Subcutaneous adipose tissue (tissue), 4 donors: ENCODE measurements around the gene WDR73. TPM values are rescaled to one million over a fixed set of nuclear protein-coding genes. Genes with fewer than 3 reads are reported as not detected.

ENCODE experiments used
- total RNA-seq, 4 donors: library from RNA; depleted of rRNA; stranded (reverse); fragments of >200 nt; gene quantifications; one replicate each; pipeline ENCODE4 v1.1.0, GENCODE V29; 2016
- TF ChIP-seq, protein P1 (sequence below): fragments of 450-650 bp; IDR thresholded peaks from one replicate; pipeline ENCODE4 v1.5.1; 2016; ENCODE audit warnings: low read depth, mild to moderate bottlenecking, control low read depth, antibody characterized with exemption, moderate library complexity

WDR73 gene
- total RNA-seq, 4 donors from 2014 or later = 9.5 to 19.8 (median 15.8) TPM

DNA sequence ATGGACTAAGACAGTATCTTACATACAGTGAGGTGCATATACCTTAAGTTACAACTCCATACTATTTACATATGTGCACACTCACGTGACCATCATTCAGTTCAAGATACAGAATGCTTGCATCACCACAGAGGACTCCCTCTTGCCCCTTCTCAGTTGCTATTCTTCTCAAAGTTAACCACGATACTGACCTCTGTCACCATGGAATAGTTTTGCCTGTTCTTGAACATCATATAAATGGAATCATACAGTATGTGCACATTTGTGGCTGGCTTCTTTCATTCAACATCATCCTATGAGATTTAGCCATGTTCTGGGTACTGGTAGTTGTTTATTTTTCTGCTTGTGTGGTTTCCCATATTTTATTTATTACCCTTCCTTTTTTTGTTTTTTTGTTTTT lies 63.7 kb downstream of the WDR73 start:
- TF ChIP-seq, protein P1, sequence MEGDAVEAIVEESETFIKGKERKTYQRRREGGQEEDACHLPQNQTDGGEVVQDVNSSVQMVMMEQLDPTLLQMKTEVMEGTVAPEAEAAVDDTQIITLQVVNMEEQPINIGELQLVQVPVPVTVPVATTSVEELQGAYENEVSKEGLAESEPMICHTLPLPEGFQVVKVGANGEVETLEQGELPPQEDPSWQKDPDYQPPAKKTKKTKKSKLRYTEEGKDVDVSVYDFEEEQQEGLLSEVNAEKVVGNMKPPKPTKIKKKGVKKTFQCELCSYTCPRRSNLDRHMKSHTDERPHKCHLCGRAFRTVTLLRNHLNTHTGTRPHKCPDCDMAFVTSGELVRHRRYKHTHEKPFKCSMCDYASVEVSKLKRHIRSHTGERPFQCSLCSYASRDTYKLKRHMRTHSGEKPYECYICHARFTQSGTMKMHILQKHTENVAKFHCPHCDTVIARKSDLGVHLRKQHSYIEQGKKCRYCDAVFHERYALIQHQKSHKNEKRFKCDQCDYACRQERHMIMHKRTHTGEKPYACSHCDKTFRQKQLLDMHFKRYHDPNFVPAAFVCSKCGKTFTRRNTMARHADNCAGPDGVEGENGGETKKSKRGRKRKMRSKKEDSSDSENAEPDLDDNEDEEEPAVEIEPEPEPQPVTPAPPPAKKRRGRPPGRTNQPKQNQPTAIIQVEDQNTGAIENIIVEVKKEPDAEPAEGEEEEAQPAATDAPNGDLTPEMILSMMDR = no peak

Other genes with a start within 250 kb of the WDR73 start
- gene ZSCAN2, start 53.3 kb downstream of the WDR73 start, total RNA-seq = 10 to 100 TPM in 3 of 4 donors, 1 to 10 TPM in 1; 7.8 to 26.0 (median 10.2) TPM
- 10 to 100 TPM; 28.6 to 72.3 (median 43.0) TPM for gene NMB, start 3.9 kb upstream of the WDR73 start, total RNA-seq
- 100 to 1,000 TPM; 185 to 250 (median 214) TPM for gene SEC11A, start 61.9 kb upstream of the WDR73 start, total RNA-seq
- gene ZNF592, start 94.3 kb upstream of the WDR73 start, total RNA-seq = 10 to 100 TPM; 19.2 to 35.2 (median 20.4) TPM
- gene ALPK3, start 163.1 kb upstream of the WDR73 start, total RNA-seq = 10 to 100 TPM in 2 of 4 donors, 1 to 10 TPM in 2; 3.3 to 70.3 (median 8.1) TPM
- not detected for gene SLC28A1, start 230.4 kb upstream of the WDR73 start, total RNA-seq